GM21423 (cell line): ENCODE measurements around the gene CMTM8.
"Not testable (repeated sequence)": the region's sequence is repeated elsewhere in the genome, so short reads cannot be mapped to it uniquely, and the experiment has no call there.

Experiments used
- ATAC-seq: cut with Tn5 transposase; IDR thresholded peaks from one replicate; pipeline ENCODE4 v1.9.1; 2021; ENCODE audit warnings: mild to moderate bottlenecking, moderate library complexity; ENCODE audit not compliant: unreplicated experiment

CMTM8 gene

DNA sequence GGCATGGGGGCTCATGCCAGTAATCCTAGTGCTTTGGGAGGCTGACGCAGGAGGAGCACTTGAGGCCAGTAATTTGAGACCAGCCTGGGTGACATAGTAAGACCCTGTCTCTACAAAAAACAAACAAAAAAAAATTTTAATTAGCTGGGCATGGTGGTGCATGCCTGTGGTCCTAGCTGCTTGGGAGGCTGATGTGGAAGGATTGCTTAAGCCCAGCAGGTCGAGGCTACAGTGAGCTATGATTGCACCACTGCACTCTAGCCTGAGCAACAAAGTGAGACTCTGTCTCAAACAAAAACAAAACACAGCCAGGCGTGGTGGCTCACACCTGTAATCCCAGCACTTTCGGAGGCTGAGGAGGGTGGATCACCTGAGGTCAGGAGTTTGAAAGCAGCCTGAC, 9.7 kb upstream of the CMTM8 start:
- not testable (repeated sequence) for ATAC-seq

- ATAC-seq = no peak
Observed at GRCh38 chr3:32229565-32229964, 8.9 kb upstream of the CMTM8 start.

GRCh38 chr3:32236377-32236776, 2.1 kb upstream of the CMTM8 start:
- ATAC-seq = no peak

DNA sequence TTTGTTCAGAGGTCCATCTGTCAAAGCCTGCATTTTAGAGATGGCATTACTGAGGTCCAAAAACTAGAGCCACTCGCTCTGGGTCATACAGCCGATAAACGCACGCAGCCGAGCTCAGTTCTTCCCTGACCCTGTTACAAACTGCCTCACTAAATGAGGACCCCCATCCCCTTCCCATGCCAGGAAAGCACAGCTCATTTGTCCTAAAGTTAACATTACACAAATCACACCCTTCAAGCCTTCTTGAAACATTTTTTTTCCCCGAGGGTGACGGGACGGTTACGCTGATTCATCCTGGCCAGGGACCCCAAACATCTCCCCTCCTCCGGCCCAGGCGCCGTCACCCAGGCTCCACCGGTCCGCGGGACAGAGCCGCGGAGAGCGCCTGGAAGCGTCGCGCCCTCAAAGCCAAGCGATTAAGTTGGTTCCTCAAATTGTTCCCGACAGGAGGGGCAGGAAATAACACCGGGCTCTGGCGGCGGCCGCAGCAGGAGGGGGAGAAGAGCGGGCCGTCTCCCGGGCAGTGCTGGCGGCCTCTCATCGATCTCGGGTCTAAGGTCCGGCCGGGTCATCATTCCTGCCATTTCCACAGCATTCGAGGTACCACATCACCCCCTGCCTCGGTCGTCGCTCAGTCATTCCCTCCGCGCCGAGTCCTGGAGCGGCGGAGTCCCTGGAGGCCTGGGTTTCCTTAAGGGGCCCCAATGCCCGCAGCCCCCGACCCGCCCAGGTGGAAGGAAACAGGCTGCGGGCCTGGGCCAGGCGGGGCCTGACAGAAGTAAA, 619 bp upstream of the CMTM8 start:
- ATAC-seq = no peak

DNA sequence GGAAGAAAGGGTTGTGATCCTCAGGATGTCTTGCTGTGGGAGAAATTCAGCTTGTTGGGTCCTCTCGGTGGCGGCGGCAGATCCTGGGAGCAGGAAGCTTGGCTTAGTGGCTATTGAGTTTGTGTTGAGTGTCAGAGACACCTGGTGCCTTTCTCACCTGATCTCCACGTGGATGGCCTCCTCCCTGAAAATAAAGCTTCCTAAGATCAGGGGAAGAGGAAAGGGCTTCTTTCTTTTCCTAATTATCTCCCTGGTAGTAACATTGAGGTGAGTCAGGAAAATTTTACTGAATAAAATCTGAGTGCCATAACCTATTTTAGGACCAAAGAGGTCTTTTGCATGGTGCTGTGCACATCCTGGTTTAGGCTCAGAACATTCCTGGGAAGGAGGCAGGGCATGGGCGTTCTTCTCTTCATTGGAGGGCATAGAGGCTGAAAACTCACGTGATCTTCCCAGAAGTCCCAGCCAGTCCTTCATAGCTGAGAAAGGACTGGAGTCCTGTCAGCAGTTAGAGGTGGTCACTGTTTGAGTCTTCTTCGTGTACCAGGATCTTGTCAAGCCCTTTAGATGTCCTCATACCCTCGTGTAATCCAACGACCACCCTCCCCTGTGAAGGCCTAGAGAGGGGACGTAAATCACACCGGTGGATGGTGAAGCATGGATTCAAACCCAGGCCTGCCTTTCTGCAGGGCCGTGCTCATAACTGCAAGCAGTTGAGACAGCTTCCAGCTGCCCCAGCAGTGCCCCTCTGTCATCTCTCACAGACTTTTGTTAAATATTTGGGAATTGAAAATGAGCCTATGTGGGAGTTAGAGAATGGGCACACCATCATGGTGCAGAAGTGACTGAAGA, 1.1 kb downstream of the CMTM8 start:
- ATAC-seq = no peak

- no peak for ATAC-seq
Observed at GRCh38 chr3:32240159-32240545, 1.7 kb downstream of the CMTM8 start.

DNA sequence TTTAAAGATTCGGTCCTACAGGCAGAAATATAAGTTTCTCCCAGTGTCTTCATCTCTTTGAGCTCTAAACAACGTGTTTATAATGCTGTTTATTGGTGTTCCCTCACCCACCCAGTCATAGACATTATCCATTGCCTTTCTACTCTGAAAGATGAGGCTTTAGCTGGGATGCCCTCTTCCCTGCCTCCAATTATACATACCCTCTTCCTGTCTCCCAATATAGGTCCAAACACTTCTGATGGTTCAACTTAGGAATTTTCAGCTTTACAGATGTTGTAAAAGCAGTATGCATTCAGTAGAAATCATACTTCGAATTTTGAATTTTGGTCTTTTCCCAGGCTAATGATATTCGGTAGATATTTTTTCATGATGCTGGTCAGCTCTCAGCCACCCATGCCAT, 2.6 kb downstream of the CMTM8 start:
- ATAC-seq = no peak

- no peak for ATAC-seq
Observed at GRCh38 chr3:32243519-32243918, 5.0 kb downstream of the CMTM8 start.

DNA sequence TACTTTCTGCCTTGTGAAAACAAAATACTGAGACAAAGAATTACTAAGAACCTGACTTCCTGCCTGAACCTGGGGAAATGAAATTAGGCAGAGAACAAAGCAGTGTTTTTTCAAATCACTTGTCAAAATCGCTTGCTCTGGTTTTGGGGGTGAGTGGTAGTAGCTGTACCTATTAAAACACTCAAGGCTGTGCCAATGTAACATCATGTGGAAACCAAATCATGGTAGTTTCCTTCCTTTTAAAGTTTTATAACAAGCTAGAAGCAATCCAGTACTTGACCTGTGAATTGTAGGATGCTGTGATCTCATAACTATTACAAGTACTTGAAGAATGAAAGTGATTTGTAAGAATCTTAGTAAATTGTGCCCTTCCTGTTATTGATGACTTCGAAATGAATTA, 6.7 kb downstream of the CMTM8 start:
- no peak for ATAC-seq

- no peak for ATAC-seq
Observed at GRCh38 chr3:32246079-32246675, 7.7 kb downstream of the CMTM8 start.

- ATAC-seq = no peak
Observed at GRCh38 chr3:32249184-32249782, 10.8 kb downstream of the CMTM8 start.

- no peak for ATAC-seq
Observed at GRCh38 chr3:32254268-32254667, 15.8 kb downstream of the CMTM8 start.

DNA sequence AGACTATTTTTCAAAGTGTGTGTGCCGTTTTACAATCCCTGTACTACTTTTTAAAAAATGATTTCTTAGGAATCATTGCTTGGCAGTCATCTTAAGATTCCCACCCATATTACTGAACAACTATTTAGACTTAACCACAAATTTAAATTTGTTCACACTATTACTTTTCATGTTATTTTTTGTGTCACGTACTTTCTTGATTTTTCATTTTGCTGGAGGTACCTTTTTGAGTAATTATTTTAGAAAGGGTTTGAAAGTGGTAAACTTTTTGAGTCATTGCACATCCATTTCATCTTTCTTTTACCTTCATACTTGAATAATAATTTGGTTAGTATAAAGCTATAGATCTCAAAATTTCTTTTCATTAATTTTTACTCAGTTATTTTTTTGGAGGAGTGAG, 16.9 kb downstream of the CMTM8 start:
- no peak for ATAC-seq

GRCh38 chr3:32256206-32256605, 17.7 kb downstream of the CMTM8 start:
- no peak for ATAC-seq

DNA sequence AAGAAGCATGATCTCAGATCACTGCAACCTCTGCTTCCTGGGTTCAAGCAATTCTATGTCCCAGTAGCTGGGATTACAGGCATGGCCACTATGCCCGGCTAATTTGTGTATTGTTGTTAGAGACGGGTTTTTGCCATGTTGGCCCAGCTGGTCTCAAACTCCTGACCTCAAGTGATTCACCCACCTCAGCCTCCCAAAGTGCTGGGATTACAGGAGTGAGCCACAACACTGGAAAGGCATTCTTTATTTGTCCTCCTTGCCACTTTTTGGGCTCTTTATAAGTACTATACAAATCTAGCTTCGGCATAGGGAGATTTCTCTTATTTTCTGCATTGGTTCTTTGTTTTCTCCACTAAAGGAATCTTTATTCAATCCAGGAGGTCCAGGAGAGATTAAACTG, 18.6 kb downstream of the CMTM8 start:
- no peak for ATAC-seq

- no peak for ATAC-seq
Observed at GRCh38 chr3:32257641-32258438, 19.4 kb downstream of the CMTM8 start.

DNA sequence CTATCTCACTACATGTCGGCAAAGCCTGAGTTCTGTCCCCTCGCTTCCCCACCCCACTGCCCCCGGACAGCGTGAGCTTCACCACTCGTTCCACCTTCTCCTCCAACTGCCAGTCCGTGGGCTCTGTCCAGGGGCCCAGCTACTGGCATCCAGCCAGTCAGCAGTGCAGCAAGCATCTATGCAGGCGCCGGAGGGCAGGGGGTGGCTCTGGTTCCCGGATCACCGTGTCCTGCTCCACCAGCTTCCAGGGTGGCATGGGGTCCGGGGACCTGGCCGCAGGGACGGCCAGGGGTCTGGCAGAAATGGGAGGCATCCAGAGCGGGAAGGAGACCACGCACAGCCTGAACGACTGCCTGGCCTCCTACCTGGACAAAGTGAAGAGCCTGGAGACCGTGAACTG, 20.4 kb downstream of the CMTM8 start:
- no peak for ATAC-seq

DNA sequence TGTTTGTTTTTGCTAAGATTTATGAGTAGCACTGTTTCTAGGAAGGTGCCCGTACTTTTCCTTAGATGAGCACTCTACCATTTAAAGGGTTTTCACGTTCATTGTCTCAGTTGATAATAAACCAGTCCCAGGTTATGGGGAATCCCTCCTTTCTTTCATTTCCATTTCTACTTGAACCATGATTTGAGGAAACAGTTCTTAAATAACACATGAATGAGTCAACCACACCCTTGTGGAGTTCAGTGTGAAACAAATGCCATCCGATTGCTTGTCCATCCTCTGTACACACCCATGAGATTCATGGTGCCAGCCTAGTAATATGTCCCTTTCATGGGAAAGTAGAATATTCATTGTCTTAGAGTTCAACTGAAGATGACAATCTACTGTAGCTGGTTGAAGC, 23.1 kb downstream of the CMTM8 start:
- no peak for ATAC-seq

- no peak for ATAC-seq
Observed at GRCh38 chr3:32262201-32262600, 23.7 kb downstream of the CMTM8 start.

- no peak for ATAC-seq
Observed at GRCh38 chr3:32274306-32274705, 35.8 kb downstream of the CMTM8 start.

DNA sequence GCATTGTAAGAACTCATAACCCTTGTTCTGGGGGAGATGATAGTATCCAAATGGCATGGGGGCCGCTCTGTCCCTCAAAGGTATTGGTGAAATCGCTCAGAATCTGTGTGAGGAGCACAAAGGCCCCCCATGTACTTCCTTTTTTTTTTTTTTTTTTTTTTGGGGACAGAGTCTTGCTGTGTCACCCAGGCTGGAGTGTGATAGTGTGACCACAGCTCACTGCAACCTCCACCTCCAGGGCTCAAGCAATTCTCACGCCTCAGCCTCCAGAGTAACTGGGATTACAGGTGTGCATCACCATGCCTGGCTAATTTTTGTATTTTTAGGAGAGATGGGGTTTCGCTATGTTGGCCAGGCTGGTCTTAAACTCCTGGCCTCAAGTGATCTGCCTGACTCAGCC, 37.0 kb downstream of the CMTM8 start:
- ATAC-seq = no peak
